SK-N-MC (cell line): ENCODE results near the gene KRTAP10-7.

Source experiments
- EZH2 ChIP-seq: fragments of 200-600 bp; sonication (generic); IDR thresholded peaks from one replicate; pipeline ENCODE4 v1.6.1; 2017; ENCODE audit warnings: antibody characterized with exemption
- FOXP2 ChIP-seq: optimal IDR thresholded peaks from 2 replicates; pipeline ENCODE3; 2011; ENCODE audit warnings: mild to moderate bottlenecking, moderate library complexity; ENCODE audit not compliant: insufficient read depth; ENCODE audit errors: extremely low read length, control extremely low read depth
- POLR2AphosphoS5 ChIP-seq: IDR thresholded peaks from 2 replicates; pipeline ENCODE4 v1.6.1; 2012; ENCODE audit warnings: mild to moderate bottlenecking, low read depth, low read length, borderline replicate concordance

GRCh38 chr21:44603911-44604310 lies 3.5 kb downstream of the KRTAP10-7 start:
- TF ChIP-seq FOXP2 (no peak), EZH2 (no peak), POLR2AphosphoS5 (no peak)
